HuH-7.5 (cell line): Measurements from ENCODE around the gene TBRG1.

Experiments
- DNase-seq: peaks from one replicate; pipeline ENCODE4 v3.0.0; 2011; ENCODE audit warnings: low spot score

The TBRG1 gene

DNA sequence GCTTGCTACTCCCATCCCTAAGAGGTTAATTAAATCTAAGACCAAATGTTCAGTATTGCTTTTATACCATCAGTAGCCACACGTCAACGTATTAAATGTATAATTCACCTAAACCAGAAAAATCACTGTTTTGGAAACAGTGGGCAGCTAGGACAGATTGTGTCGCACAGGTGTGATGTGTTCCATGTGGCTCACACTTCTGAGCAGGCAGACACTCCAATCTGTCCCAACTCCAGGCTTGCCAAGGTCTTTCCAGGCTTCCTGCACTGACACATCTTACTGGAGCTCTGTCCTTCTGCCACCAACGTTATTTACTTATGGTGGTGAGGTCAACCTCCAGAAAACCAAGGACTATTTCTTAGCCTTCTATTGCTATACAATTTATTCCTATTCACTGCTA, 39.4 kb downstream of the TBRG1 start:
- no peak for DNase-seq

- DNase-seq, result no peak
Observed at GRCh38 chr11:124663861-124664260, 41.2 kb downstream of the TBRG1 start.

- no peak for DNase-seq
Observed at GRCh38 chr11:124667601-124668000, 44.9 kb downstream of the TBRG1 start.

DNA sequence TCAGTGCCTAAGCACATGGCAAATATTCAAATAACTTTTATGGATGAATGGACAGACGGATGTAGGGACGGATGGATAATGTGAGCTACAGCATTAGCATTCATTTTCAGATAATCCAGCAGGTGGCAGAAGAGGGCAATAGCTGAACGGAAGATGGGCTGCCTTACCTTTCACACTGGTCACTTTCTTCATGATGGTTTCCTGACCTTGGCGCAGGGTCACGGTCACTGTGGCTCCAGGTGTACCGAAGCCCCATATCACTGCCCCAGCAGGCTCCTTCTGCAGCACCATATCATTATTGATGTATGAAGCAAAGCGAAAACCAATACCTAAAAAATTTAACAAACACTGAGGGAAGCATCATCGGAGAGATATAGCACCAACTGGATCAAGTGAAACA, 46.5 kb downstream of the TBRG1 start:
- DNase-seq, result peak; percentile 28

DNA sequence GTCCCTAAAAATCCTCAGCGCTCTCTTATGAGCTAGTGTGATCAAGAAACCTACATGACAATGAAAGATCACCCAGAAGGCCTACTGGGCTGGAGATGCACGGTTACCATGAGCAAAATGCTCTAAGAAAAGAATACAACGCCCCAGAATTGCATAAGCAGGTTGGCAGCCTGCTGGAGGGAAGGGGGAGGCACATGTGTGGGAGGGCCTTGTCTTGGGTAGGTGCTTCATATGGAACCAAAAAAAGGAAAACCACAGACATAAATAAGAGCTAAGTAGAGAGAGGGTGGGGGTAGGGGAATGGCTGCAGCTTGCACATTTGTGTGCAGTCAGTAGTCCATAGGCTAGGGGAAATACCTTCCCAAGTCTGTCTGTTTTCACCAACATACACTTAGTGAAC, 48.1 kb downstream of the TBRG1 start:
- no peak for DNase-seq

- no peak for DNase-seq
Observed at GRCh38 chr11:124672536-124673215, 50.0 kb downstream of the TBRG1 start.

DNA sequence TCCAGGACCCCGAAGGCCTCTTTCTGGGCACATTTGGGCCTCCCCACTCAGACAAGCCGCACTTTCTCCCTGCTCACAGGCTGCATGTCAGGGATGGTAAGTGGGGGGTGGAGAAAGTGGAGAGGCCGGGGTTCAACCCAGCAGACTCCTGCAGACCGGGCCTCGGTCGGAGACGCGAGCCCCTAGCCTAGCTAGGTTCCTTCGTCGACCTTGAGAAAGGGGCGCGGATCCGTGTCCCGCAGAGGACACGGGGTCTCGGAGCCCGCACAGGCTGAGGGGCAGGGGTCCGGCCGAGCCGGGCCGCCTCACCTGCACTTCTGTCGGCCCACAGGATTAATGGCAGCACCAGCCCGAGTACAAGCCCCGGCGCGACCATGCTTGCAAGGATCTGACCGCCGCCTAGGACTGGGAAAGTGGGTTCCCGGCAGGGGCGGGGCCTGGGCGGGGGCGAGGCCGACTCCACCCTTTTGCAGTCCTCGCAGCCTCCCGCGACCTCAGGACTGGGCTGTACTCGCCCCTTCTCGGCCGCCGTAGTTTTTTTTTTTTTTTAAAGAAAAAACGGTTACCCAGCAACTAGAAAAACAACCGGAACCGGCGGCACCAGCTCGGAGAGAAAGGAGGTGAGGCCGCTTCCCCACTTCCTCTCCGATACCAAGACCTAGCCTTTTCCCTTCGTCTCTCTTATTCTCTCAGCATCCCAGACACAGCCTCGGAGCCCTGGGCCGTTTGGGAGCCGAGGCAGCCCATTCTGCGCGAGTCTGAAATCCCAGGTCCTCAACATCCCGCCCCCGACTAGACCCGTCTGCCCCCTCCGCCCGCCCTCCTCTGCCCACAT, 50.9 kb downstream of the TBRG1 start, which contains the start of the genes SIAE and SPA17:
Gene SIAE (minus strand): TSS at position 407 of the 835 bp plus-strand sequence. CDS start 31 bp downstream, at position 376.
Gene SPA17 (plus strand): TSS at position 572 of the 835 bp plus-strand sequence. CDS start 1,361 bp downstream, outside the sequence.
- peak; percentile 72 for DNase-seq

- no peak for DNase-seq
Observed at GRCh38 chr11:124674168-124674517, 51.5 kb downstream of the TBRG1 start.

DNA sequence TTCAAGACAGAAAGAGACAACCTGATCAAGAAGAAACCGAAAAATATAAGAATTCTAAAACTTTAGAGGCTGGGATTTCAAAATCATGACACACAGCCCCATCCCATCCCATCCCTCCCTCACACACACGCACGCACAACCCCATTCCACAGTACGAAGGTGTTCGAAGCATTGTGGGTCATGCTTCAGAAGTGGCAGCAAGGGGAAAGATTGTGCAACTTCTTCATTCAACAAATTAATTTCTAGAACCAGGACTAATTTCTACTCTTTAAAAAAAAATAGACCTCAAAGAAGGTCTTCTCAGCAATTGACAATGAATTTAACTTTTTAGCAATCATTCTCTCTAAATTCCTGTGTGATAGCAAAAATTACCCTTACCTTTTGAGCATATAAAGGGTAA, 51.9 kb downstream of the TBRG1 start:
- DNase-seq, result no peak

DNA sequence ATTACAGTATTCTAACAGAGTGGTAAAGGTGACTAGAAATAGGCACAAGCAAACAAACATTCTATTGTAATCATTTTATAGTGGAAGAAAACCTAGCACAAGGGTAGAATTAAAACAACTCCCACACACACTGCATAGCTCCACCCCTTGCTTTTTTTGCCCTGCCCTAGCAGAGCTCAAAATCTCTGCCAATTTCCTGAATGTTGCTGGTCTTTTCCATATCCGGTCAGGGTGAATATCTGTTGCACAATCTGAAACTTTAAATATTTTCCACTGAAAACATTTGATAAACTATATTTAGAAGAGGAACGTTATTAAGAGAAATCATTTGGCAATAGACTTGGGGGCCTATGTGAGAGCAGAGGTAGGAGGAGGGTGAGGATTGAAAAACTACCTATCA, 53.7 kb downstream of the TBRG1 start:
- DNase-seq, result no peak

- no peak for DNase-seq
Observed at GRCh38 chr11:124678416-124678815, 55.8 kb downstream of the TBRG1 start.

GRCh38 chr11:124681421-124681820, 58.8 kb downstream of the TBRG1 start:
- DNase-seq, result no peak

DNA sequence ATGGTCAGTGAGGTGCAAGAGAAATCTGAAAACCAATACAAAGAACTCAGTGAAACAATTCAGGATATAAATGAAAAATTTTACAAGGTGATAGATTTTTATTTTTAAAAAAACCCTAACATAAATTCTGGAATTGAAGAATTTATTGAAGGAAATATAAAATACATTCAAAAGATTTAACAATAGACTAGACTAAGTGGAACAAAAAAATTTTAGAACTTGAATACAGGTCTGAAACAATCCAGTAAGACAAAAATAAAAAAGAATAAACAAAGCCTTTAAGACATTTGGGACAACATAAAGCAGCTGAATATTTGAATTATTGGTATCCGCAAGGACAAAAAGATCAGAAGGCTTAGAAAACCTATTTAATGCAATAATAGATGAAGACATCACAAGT, 59.8 kb downstream of the TBRG1 start:
- no peak for DNase-seq
